CD1c-positive myeloid dendritic cell (primary cell): ENCODE data around the gene CACFD1.

Experiments used
- DNase-seq: peaks from one replicate; pipeline ENCODE4 v3.0.0-alpha.2; 2016; ENCODE audit errors: extremely low spot score

CACFD1 gene

DNA sequence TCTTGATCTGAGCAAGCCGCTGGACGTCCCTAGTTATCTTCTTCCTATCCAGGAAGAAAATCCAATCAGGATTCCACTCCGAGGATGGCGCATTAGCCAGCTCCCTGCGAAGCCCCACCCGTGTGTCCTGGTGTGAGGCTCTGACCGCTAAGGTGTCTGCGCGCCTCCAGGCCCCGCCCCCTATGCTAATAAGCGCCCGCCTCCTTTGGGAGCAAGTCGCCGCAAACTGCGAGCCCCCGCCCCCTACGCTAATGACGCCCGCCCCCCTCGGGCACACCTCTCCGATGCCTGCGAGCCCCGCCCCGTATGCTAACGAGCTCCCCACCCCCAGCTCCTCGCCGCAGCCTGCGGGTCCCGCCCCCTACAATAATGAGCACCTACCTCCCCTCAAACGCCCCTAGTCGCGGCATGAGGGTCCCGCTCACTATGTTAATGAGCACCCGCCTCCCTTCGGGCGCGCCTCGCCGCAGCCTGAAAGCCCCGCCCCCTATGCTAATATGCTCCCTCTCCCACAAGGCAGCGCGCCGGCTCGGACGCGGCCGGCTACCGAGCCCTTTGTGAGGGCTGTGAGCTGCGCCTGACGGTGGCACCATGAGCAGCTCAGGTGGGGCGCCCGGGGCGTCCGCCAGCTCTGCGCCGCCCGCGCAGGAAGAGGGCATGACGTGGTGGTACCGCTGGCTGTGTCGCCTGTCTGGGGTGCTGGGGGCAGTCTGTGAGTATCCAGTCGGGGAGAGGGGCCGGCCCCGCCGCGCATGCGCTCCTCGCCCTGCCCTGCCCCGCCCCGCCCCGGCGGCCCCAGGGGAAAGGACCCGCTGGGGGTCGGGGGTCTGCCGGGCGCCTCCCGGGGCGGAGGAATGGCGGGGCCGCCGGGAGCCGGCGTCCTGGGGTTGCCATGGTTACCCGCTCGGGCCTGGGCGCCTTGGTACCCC is at the start of gene CACFD1:
CACFD1 (plus strand) TSS at position 503 of the 929 bp plus-strand sequence; CDS start at position 592, 89 bp downstream.
- peak; percentile 94 for DNase-seq

DNA sequence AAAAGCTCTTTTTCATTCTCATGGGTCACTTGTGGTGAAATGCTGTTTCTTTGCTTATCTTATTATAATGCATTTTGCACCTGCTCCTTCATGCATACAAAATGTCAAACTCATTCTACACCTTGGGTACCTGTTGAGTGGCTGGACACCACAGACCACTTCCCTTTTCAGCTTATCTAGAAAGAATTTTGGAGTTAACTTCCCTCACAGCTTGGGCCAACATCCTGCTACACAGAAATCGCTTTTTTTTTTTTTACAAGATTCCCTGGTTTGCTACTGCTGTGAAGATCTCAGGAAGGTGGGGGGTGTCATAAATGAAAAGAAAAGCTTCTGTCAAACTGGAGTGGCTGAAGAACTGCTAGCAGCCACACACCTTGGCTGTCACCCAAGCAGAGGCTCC is 44.6 kb upstream of the CACFD1 start:
- DNase-seq: no peak

DNA sequence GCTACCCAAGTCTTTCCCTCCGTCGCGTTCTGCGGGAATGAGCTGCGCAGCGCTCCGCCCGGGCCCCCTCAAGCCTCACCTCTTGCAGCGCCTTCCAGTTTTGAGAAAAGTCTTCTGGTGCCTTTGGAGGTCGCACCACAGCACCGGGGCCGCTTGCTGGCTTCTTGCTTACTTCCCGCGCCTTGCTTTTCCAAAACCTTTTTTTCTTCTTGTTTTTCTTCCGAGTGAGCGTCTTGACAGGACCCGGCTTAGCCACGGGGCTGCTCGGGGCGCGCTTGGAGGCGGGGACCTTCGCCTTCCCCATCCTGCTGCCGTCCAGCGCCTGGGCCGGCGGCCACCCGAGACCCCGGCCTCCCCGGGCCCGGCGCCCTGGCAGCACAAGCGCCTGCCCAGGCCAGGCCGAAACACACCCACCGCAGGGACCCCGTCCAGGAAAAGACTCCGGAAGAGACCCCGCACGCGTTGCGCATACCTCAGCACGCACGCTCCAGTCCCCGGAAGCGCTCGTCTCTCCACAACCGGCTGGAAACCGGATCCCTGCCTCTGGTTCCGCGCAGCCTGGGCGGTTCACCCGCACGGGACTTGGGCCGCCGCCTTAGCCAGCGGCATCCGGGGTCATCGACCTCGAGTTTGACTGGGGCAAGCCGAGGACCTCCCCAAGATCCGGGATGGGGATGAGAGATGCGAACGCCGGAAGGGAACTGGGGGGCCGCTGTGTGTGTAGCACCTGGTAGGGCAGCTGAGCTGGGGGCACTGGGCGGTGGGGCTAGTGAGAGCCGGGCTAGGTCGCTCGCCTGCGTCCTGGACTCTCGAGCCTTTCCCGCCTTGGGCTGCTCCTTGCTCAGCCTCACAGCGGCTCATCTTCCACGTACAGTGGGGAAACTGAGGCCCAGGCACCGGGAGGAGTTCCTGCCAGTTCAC is 42.0 kb upstream of the CACFD1 start, which contains the start of gene REXO4:
REXO4 (minus strand) TSS at position 470 of the 921 bp plus-strand sequence; CDS start at position 304, 166 bp downstream.
- DNase-seq: peak; percentile 88

DNA sequence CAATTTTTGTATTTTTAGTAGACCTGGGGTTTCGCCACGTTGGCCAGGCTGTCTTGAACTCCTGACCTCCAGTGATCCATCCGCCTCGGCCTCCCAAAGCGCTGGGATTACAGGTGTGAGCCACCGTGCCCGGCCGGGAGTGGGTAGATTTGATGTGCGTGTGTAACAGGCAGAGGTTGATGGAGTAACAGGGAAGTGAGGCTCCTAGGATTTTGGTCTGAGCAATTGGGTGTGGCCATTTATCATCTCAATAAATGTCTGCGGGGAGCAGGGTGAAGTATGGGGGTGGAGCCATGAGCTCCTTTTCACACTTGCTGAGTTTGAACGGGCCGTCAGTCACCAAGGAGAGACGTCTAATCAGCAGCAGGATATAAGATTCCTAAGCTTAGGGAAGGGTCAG is 40.8 kb upstream of the CACFD1 start:
- no peak for DNase-seq

DNA sequence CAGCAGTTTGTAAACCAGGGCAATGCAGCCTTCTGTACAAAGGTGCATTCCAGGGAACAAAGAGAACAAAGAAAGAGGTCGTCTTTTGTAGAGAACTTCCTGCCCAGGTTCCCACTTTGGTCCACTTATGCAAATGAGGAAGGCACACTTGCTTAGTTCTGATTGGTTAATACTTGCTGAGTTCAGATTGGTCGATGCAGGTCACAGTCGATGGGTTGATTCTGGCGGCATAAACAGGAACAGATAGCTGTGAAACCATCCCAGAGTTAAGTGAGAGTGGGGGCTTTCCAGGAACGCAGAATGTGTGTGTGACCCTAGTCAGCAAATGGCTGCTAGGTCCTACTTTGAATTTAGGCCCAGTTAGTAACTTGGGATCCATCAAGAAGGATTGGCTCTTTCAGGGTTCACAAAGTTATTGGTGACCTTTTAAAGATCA is 39.4 kb upstream of the CACFD1 start:
- DNase-seq: peak; percentile 57

DNA sequence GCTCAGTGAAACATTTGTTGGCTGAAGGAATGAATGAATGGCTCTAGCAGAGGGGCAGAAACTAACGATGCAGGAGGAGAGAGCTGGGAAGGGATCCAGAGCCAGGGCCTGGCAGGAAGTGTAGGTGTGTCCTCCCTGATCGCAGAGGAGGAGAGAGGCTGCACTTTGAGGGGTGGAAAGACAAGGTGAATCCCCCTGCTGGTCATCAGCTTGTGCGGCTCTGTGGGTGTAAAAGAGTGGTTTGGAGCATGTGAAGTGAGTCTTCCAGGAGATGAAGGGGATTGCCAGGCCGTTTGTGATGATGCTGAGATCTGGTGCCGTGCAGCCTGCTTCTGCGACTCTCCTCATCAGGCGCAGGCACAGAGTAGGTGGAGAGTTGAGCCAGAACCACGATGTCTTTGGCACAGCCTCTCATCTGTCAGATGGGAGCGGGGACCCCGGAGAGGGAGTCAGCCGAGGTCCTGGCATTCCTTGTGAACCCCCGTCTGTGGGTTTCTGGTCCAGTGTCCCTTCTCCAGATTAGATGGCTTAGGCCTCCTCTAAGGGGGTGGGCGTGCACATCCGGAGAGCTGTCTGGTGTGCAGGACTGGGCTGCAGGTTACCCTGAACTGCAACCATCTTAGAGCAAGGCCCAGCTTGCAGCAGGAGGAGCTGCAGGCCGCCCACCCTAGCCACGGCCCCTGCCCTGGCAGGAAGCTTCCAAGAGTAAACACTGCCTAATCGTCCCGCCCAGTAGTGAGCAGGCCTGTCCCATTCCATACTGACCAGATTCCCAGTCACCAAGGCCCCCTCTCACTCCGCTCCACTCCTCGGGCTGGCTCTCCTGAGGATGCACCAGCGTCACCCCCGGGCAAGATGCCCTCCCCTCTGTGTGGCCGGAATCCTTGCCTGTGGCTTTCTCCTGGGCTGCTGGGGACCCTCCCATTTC is 37.9 kb upstream of the CACFD1 start, which contains the start of gene ADAMTS13:
ADAMTS13 (plus strand) TSS at position 753 of the 928 bp plus-strand sequence; CDS start at position 830, 77 bp downstream.
- DNase-seq: no peak

DNA sequence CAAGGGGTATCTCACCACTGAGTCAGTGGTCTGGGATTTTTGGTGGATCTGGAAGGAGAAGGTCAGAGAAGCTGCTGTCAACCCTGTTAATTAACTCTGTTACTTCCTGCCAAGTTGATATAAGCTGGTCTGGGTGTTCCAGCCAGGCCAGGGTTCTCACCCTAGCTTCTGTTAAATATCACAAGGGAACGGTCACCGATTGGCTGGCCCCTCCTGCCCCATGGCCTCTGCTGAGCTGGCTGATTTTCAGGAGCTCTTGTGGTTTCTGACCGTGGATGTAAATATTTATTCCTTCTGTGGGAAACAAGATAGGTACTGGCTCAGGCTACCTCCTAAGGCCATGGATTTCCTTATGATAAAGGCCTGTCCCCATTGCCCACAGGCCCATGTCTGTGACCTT is 36.6 kb upstream of the CACFD1 start:
- DNase-seq: no peak

DNA sequence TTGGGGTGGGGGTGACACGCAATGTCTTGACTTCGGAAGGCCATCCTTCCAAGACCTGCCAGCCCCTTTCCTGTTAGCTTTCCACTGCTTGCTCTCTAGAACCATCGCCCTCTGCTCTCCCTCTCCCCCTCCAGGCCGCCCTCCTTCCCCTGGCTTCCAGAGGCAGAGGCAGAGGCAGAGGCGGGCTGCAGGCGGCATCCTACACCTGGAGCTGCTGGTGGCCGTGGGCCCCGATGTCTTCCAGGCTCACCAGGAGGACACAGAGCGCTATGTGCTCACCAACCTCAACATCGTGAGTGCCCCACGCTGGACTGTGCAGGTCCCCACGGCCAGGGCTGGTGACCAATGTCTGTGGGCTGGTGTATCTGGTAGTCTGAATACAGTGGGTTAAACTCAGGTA is 35.6 kb upstream of the CACFD1 start:
- no peak for DNase-seq

DNA sequence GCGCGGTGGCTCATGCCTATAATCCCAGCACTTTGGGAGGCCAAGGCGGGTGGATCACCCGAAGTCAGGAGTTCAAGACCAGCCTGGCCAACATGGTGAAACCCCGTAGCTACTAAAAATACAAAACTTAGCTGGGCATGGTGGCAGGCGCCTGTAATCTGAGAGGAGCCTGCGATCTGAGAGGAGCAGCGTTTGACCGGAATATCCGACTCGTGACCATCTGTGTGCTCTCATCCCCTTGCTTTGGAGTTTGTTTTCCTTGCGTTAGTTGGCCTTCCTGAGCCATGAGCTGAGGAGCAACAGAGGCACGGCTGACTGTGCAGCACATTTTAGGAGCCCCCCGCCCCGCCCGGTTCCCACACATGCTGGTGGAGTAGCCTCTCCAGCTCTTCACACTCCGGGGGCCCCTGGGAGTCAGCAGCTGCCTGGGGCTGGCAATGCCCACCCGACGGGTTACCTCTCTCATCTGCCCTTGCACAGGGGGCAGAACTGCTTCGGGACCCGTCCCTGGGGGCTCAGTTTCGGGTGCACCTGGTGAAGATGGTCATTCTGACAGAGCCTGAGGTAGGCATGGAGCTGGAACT is 34.6 kb upstream of the CACFD1 start:
- DNase-seq: no peak

DNA sequence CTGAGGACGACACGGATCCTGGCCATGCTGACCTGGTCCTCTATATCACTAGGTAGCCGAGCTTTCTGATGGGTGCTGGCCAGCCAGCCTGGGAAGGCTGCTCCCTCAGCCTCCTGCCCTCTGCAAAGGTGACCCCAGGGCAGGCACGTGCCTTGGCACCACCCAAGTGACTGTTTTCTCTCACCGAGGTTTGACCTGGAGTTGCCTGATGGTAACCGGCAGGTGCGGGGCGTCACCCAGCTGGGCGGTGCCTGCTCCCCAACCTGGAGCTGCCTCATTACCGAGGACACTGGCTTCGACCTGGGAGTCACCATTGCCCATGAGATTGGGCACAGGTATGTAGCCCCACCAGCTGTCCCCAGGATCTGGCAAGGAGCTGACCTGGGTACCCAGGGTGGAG is 33.8 kb upstream of the CACFD1 start:
- DNase-seq: no peak

DNA sequence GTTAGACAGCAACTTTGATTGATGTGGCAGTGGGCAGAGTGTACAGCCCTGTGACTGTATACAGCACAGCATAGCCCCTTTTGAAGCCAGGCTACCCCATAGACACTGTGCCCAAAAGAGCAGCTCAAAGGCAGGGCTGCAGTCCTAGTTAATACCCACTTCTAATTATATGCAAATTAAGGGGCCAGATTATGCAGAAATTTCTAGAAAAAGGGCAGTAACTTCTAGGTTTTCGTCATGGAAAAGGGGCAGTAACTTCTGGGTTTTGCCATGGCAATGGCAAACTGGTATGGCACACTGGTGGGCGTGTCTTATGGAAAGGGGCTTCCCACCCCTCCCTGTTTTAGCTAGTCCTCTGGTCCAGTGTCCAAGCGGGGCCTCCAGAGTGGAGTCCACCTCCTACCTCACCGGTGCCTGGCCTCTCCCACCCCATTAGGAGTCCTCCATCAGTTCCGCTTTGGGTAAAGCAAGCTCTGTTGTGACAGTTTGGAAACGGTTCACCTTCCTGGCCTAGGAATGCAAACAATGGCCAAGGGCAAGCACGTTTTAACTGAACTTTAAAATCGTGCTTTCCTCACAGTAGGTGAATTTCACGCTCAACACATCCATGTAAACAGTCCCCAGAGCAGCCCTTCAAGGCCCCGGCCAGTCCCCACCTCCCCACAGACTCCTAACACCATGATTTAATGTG is 32.0 kb upstream of the CACFD1 start:
- no peak for DNase-seq

DNA sequence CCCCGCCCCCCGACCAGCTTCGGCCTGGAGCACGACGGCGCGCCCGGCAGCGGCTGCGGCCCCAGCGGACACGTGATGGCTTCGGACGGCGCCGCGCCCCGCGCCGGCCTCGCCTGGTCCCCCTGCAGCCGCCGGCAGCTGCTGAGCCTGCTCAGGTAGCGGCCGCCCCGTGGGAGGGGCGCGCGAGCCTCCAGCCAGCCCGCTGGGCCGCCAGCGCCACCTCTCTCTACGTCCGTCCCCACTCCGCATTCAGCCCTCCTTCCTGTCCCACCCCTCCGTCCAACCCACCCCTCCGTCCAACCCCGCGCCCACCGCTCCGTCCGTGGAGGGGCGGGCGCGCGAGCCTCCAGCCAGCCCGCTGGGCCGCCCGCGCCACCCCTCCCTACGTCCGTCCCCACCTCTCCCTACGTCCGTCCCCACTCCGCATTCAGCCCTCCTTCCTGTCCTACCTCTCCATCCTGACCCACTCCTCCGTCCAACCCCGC is 31.1 kb upstream of the CACFD1 start:
- DNase-seq: no peak

DNA sequence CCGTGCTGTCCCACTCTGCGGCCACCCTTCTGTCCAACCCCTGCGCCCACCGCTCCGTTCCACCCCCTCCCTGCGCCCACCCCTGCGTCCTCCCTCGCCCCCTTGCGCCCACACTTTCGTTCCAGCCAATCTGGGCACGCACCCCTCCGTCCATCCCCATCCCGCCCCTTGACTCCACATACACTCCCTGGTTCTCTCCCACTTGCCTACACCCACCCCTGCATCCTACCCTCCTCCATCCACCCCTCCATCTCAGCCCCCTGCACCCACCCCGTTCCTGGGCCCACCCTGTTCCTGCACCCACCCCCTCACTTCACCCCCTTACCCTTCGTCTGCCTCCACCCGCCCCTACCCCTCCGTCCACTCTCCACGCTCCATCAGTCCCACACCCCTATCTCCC is 30.6 kb upstream of the CACFD1 start:
- DNase-seq: no peak

DNA sequence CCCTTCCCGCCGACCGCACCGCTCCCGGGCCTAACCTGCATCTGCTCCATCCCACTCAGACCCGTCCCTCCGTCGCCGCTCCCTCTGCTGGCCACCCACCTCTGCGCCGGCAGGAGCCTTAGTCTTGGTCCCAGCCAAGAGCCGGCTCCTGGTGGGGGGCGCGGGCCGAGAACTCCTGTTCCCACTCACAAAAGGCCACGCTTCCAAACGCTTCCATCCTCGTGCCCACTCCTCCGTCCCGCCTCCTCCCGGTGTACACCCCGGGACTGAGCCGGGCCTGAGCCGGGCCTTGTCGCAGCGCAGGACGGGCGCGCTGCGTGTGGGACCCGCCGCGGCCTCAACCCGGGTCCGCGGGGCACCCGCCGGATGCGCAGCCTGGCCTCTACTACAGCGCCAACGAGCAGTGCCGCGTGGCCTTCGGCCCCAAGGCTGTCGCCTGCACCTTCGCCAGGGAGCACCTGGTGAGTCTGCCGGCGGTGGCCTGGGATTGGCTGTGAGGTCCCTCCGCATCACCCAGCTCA is 30.1 kb upstream of the CACFD1 start:
- no peak for DNase-seq

DNA sequence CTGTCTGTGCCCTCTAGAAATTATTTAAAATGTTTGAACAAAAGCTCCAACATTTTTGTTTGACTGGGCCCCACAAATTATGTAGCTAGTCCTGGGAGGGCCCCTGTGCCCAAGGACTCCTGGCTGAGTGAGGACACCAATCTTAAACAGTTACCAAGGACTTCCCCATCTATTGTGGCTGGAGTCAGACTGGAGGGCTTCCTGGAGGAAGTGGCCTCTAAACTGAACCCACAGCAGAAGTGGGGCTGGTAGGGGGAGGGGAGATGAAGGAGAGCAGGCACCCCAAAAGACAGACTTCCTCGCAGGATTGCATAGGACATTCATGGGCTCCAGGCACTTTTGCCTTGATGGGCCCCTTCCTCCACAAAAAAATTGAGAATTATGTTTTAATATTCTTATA is 29.5 kb upstream of the CACFD1 start:
- DNase-seq: no peak

DNA sequence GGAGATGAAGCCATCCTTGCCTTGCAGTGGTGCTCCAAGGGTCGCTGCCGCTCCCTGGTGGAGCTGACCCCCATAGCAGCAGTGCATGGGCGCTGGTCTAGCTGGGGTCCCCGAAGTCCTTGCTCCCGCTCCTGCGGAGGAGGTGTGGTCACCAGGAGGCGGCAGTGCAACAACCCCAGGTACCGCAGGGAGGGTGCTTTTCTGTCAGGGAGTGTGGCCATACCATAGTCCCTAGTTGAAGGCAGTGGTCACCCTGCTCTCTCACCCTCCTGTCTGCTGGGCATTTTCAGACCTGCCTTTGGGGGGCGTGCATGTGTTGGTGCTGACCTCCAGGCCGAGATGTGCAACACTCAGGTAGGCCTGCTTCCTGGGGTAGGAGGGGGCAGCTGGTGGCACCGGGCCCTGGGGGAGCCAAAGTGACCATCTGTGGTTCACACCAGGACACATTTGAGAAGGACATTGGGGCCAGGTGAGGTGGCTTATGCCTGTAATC is 26.4 kb upstream of the CACFD1 start:
- DNase-seq: no peak

DNA sequence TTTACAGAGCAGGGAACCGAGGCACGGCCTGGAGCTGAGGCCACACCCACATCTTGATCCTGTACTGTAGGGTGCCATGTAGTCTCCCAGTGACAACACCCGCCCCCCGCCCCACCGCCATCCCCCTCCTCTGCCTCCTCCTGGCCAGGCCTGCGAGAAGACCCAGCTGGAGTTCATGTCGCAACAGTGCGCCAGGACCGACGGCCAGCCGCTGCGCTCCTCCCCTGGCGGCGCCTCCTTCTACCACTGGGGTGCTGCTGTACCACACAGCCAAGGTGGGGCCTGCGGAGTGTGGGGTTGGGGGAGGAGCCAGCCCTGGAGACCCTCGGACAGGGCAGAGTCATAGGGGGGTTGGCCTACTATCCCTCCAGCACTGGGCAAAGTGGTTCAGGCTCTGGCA is 23.1 kb upstream of the CACFD1 start:
- DNase-seq: no peak

DNA sequence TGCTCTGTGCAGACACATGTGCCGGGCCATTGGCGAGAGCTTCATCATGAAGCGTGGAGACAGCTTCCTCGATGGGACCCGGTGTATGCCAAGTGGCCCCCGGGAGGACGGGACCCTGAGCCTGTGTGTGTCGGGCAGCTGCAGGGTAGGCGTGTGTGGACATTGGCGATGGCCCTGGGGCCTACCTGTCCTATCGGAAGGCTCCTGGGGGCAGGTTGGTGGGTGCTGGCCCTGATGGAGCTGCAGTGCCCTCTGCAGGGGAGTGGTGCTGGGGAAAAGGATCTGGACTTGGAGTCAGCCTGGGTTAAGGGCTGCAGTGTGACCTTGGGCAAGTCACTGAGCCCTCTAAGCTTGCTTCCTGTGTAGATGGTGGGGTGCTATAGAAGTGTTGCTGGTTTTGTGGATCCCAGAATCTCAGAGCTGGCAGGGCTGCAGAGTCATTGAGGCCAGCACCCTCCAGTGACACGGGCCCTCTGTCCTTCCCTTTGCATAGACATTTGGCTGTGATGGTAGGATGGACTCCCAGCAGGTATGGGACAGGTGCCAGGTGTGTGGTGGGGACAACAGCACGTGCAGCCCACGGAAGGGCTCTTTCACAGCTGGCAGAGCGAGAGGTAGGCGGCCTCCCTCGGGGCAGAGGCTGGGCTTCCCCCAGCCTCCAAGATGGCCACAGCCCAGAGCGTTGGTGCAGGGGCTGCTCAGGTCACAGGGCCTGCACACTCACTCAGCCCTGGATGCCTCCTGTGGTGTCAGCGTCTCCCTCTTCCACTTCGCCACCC is 21.8 kb upstream of the CACFD1 start:
- no peak for DNase-seq

DNA sequence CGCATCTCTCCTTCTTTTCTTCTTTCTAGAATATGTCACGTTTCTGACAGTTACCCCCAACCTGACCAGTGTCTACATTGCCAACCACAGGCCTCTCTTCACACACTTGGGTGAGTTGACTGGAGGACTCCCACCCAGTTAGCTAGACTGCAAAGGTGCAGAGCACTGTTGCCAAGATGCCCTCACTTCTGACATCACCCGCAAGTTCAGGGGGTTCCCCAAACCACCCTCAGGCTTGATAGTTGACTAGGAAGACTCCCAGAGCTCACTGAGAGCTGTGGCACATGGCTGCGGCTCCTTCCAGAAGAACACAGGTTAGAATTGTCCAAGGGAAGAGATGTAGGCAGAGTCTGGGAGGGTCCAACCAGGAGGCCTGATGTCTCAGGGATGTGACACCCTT is 20.4 kb upstream of the CACFD1 start:
- DNase-seq: no peak
